Adrenal gland (tissue), 12 donors: Measurements from ENCODE around the gene MACROD2. TPM values are rescaled to one million over a fixed set of nuclear protein-coding genes. Genes with fewer than 3 reads are reported as not detected.

ENCODE experiments used
- DNase-seq, 7 donors: peaks; one replicate each; pipeline ENCODE4 v3.0.0-alpha.2; 2019 to 2020
- H3K27ac ChIP-seq, 5 donors: fragments of 200-600 bp; sonication (generic) in 4 of 5; 1 replicate in 3 of 5; 2 replicates in 2 of 5; pipeline versions ENCODE4 v1.5.1 to v1.8.0; 2016 to 2020; ENCODE audit warnings: mild to moderate bottlenecking in 1 of 5
- H3K27me3 ChIP-seq: fragments of 200-600 bp; 2 replicates; pipeline ENCODE4 v1.8.0; 2021
- H3K36me3 ChIP-seq, 2 donors: fragments of 200-600 bp; replicated peaks in 1 of 2; 1 replicate in 1 of 2; 2 replicates in 1 of 2; pipeline versions ENCODE4 v1.5.1 to v1.8.0; 2018 to 2022
- H3K4me1 ChIP-seq, 2 donors: fragments of 200-600 bp; replicated peaks in 1 of 2; 1 replicate in 1 of 2; 2 replicates in 1 of 2; pipeline versions ENCODE4 v1.5.1 to v1.8.0; 2018 to 2021
- H3K4me3 ChIP-seq, 4 donors: fragments of 200-600 bp; sonication (generic) in 3 of 4; one replicate each; pipeline ENCODE4 v1.5.1; 2016 to 2018
- H3K9me3 ChIP-seq, 3 donors: fragments of 200-600 bp; sonication (generic) in 1 of 3; replicated peaks in 1 of 3; 1 replicate in 2 of 3; 2 replicates in 1 of 3; pipeline versions ENCODE4 v1.5.1 to v1.8.0; 2016 to 2021
- CTCF ChIP-seq, 6 experiments: fragments of 450-650 bp in 4 of 6; fragments of 200-600 bp in 2 of 6; sonication (generic) in 1 of 6; IDR thresholded peaks; 1 replicate in 5 of 6; 2 replicates in 1 of 6; pipeline versions ENCODE4 v1.5.1 to v1.8.0; 2016 to 2021; ENCODE audit warnings: antibody characterized with exemption in 6 of 6, mild to moderate bottlenecking in 2 of 6, moderate library complexity in 1 of 6
- POLR2A ChIP-seq, 2 donors: fragments of 450-650 bp; IDR thresholded peaks; one replicate each; pipeline ENCODE4 v1.6.1; 2017; ENCODE audit warnings: antibody characterized with exemption in 2 of 2, mild to moderate bottlenecking in 2 of 2, moderate library complexity in 1 of 2
- WGBS, 4 donors: extraction: QIAGEN DNeasy Blood & Tissue Kit in 2 of 4; methylation state at CpG; one replicate each; pipeline versions ENCODE4 v1.1.5 to v1.1.7; 2013 to 2017; 5-methylcytosine and 5-hydroxymethylcytosine counted together
- intact Hi-C, 2 donors: fragments of 100-400 bp; cut with DNase I; formaldehyde crosslinking; loops; one replicate each; pipeline versions ENCODE4 v1.14.1 to v1.15.0; 2022 to 2023
- polyA plus RNA-seq, 3 donors: library from polyadenylated mRNA; stranded (reverse); fragments of 200-250 nt in 2 of 3; fragments of 350-450 nt in 1 of 3; fragmentation: Illumina TruSeq in 1 of 3; extraction: RNeasy Lipid Tissue Mini Kit (QIAGEN cat#74804) in 1 of 3; gene quantifications; one replicate each; pipeline ENCODE4 v1.2.3, GENCODE V29; 2013 to 2014
- total RNA-seq, 9 donors: library from RNA; depleted of rRNA in 4 of 9; stranded (reverse); fragments of >200 nt in 4 of 9; fragments of 120-200 nt in 1 of 9; fragmentation: NEBNext Ultra II Directional in 1 of 9; extraction: Animal tissue kit (Norgen Biotek cat#: 25700) in 1 of 9; gene quantifications; one replicate each; pipeline versions ENCODE4 v1.1.0 to v1.2.4, GENCODE V29; 2013 to 2023
- donor health status: healthy with polysubstance abuse.
- donor health status: Bipolar disorder and iron deficiency.
- donor health status: DM: yes; HTN: yes; CAD: no.
- donor health status: DM: no; HTN: no; CAD: no.
- donor health status: DM: no; HTN: no; CAD: no.
- donor health status: DM: yes; HTN: yes; CAD: no.

MACROD2 gene
- total and polyA plus RNA-seq, 12 donors, result 1.1 to 21.2 (median 6.4) TPM

- no peak for DNase-seq
- Histone ChIP-seq H3K4me3 (no peak overlapping the region), H3K27ac (no peak overlapping the region), H3K4me1 (no peaks in the 10 kb centered on the region), H3K27me3 (no peaks in the 10 kb centered on the region), H3K9me3 (no peaks in the 10 kb centered on the region), H3K36me3 (no peaks in the 10 kb centered on the region)
- WGBS, 4 donors, result 53 to 74% (median 64%) methylated on average over 1 of the region's 1 CpG
- intact Hi-C loops, result no loop called here
- TF ChIP-seq CTCF (IDR thresholded peaks at IDR 0.05), result no peak
- no peak for TF ChIP-seq POLR2A (IDR thresholded peaks at IDR 0.05)
Measured at GRCh38 chr20:15842872-15843271, 1847.6 kb downstream of the MACROD2 start.

- Histone ChIP-seq H3K4me3 (no peak overlapping the region), H3K4me1 (no peaks in the 10 kb centered on the region), H3K27me3 (no peaks in the 10 kb centered on the region), H3K27ac (no peak overlapping the region), H3K36me3 (no peaks in the 10 kb centered on the region), H3K9me3 (no peaks in the 10 kb centered on the region)
- TF ChIP-seq POLR2A (IDR thresholded peaks at IDR 0.05) (no peak), CTCF (IDR thresholded peaks at IDR 0.05) (no peak)
- 73 to 89% (median 79%) methylated on average over 1 of the region's 1 CpG for WGBS, 4 donors
- intact Hi-C loops, result no loop called here
- no peak for DNase-seq
Measured at GRCh38 chr20:15843777-15844176, 1848.5 kb downstream of the MACROD2 start.

- H3K4me1 ChIP-seq, result no peaks in the 10 kb centered on the region
- H3K27me3 ChIP-seq, result no peaks in the 10 kb centered on the region
- no peak for TF ChIP-seq POLR2A (IDR thresholded peaks at IDR 0.05)
- TF ChIP-seq CTCF (IDR thresholded peaks at IDR 0.05), result no peak
- WGBS, 4 donors, result 72 to 83% (median 77%) methylated on average over 8 of the region's 8 CpGs
- H3K4me3 ChIP-seq, result no peak overlapping the region
- no peak for DNase-seq
- intact Hi-C loops, result no loop called here
- H3K9me3 ChIP-seq, result no peaks in the 10 kb centered on the region
- no peak overlapping the region for H3K27ac ChIP-seq
- H3K36me3 ChIP-seq, result no peaks in the 10 kb centered on the region
Measured at GRCh38 chr20:15847196-15847784, 1852.0 kb downstream of the MACROD2 start.

- 85 to 91% (median 88%) methylated on average over 3 of the region's 3 CpGs for WGBS, 4 donors
- no peaks in the 10 kb centered on the region for H3K36me3 ChIP-seq
- no peaks in the 10 kb centered on the region for H3K27me3 ChIP-seq
- intact Hi-C loops, result no loop called here
- no peak overlapping the region for H3K27ac ChIP-seq
- H3K4me3 ChIP-seq, result no peak overlapping the region
- H3K9me3 ChIP-seq, result no peaks in the 10 kb centered on the region
- DNase-seq, result no peak
- no peak for TF ChIP-seq CTCF (IDR thresholded peaks at IDR 0.05)
- H3K4me1 ChIP-seq, result no peaks in the 10 kb centered on the region
Measured at GRCh38 chr20:15848126-15848525, 1852.8 kb downstream of the MACROD2 start.
